Left renal pelvis (tissue), 4 donors: ENCODE results near the gene TENT4A. TPM values are rescaled to one million over a fixed set of nuclear protein-coding genes. Genes with fewer than 3 reads are reported as not detected.
"Not testable (repeated sequence)": the region's sequence is repeated elsewhere in the genome, so short reads cannot be mapped to it uniquely, and the experiment has no call there.

Experiments used
- DNase-seq, 4 donors: peaks; one replicate each; pipeline ENCODE4 v3.0.0-alpha.2; 2013; ENCODE audit warnings: low read depth in 4 of 4, low spot score in 3 of 4
- polyA plus RNA-seq, 4 donors: library from polyadenylated mRNA; unstranded; fragments of 120-200 nt; gene quantifications; one replicate each; pipeline ENCODE4 v1.2.1, GENCODE V29; 2013; ENCODE audit not compliant: insufficient read length in 4 of 4

Gene TENT4A
- polyA plus RNA-seq, 4 donors = 24.3 to 35.6 (median 25.8) TPM

- no peak for DNase-seq
Measured at GRCh38 chr5:6766604-6767093, 53.4 kb downstream of the TENT4A start.

DNA sequence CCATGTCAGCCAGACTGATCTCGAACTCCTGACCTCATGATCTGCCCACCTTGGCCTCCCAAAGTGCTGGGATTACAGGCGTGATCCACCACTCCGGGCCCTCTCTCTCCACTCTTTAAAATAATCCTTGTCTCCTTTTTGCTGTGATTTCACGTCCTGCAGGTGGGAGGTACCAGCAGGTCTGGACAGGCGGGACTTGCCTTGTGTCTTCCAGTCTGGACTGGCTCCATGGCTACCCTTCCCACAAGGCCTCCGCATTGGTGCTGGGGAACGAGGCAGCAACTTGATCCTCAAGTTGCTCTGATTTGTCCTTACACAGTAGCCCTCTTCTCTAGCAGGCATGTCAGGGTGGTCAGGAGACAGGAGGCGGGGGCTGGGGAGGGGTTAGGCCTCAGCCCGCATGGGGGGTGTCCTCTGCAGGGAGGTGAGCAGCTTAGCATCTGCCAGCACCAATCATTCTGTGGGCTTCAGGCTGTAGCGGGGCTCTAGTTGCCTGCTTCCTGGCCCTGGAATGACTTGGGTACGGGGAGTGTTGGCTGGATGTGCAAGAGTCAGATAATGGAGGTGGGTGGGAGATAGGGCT is 54.3 kb downstream of the TENT4A start:
- DNase-seq = no peak

DNA sequence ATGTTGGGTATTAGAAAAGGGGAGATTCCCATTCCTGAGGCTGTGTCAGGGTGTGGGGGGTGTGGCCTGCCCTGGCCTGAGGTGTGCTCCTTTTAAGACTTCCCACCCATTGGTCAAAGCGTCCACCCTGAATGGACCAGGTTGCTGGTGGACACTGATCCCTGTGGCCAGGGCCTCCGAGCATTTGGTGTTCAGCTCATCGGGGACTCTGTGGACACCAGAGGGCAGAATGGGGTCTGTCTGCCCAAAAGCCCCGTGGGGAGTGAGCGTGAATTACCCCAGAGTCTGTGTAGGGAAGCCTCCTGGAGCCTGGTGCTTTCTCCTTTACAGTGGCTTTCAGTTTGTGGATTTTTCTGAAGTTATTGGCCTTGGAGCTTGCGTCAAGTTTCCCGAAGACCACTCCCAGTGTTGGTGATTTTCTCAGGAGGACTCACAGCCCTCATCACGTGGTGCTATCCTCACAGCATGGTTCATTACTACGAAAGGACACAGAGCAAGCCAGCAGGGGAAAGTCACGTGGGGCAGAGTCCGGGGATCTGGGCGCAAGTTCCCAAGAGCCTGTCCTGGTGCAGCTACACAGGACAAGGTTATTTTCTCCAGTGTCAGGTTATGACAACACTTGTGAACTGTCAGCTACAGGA is 55.5 kb downstream of the TENT4A start:
- DNase-seq = no peak

GRCh38 chr5:6770826-6771607 is 57.8 kb downstream of the TENT4A start:
- DNase-seq = no peak

- no peak for DNase-seq
Measured at GRCh38 chr5:6772886-6773285, 59.7 kb downstream of the TENT4A start.

DNA sequence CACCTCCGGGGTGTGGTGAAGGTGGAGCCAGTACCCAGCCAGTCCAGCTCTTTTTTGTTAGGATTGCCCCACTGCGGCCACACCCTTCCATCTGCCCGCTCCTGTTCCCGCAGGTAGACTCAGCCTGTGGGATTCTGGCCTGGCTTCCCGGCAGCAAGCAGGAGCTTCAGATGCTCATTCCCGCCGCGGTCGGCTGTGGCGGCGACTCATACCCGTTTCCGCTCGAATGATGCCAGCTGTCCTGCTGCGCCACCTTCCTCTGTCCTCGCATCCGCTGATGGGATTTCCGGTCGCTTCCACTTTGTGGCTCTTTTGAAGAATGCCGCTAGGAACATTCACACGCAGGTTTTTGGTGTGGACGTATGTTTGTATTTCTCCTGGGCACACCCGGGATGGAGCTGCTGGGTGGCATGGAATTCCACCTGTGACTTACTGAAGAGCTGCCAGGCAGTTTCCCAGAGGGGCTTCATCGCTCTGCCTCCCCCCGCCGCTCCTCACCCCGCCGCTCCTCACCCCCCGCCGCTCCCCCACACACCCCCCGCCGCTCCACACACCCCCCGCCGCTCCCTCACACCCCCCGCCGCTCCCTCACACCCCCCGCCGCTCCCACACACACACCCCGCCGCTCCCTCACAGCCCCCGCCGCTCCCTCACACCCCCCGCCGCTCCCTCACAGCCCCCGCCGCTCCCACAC is 60.3 kb downstream of the TENT4A start:
- no peak for DNase-seq

- DNase-seq = not testable (repeated sequence)
Measured at GRCh38 chr5:6774207-6774606, 61.0 kb downstream of the TENT4A start.

DNA sequence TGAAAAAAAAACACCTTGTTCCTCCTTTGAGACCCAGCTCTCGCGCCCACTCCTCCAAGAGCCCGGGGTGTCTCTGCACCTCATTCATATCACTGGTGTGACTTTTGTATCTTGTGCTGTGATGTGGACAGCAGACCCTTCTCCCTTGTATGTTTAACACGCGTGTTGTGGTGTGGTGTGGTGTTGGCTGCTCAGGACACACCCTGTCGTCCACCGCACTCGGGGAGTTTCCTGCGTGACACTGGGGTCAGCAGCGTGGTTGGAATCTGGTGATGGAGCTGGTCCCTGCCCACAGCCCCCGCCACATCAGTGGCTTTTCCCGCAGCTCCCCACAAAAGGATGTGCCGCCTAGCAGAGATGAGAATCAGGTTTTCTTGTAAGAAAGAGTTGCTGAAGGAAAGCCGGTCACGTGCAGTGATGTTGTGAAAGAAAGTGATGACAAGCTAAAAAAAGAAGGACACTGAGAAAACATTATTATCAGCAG is 61.5 kb downstream of the TENT4A start:
- DNase-seq = no peak

DNA sequence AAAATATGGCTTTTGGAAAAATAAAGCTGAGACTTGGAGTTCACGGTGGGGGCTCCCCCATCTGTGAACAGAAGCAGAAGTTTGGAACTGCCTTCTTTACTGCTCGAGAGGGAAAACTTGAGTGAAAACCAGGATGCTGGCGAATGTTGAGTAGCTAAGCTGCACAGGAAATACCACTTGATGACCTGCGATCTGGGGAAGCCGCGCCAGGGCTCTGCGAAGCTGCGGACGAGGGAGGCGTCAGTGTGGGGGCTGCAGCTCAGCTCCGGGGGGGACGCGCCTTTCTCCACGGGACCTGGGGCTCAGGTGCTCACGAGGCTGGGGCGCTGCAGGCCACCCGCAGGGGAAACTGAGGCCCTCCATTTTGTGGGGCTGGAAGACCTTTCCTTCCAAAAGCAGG is 62.3 kb downstream of the TENT4A start:
- no peak for DNase-seq

- no peak for DNase-seq
Measured at GRCh38 chr5:6780802-6781391, 67.7 kb downstream of the TENT4A start.

GRCh38 chr5:6781716-6782115 is 68.5 kb downstream of the TENT4A start:
- DNase-seq = no peak

DNA sequence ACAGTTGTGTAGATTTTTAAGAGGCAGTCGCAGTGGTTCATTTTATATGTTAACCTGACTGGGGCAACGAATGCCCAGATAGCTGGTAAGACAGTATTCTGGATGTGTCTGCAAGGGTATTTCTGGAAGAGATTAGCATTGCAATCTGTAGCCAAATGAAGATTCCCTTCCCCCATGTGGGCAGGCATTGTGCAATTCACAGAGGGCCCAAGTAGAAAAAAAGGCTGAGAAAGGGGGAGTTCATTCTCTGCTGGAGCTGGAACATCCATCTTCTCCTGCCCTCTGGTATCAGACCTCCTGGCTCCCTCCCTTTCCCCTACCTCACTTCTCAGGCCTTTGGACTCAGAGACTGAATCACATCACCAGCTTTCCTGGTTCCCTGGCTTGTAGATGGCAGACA is 70.6 kb downstream of the TENT4A start:
- DNase-seq = no peak

DNA sequence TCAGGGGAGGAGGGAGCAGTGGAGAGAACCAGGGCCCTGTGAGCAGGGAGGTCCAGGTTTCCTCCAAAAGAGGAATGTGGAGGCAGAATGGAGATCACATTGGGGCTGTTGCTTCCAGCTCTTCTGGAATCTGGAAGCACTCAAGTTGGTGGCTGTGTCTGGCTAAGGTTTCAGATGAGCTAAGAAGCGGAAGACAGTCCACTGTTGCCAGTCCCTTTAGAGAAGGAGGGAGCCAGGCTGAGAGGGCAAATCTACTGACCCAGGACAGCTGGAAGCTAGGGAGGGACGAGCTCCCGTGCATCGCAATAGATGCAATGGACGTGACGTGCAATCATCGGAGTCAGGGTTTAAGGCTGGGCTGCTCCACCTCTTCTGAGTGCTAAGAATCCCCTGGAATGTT is 71.2 kb downstream of the TENT4A start:
- no peak for DNase-seq

- DNase-seq = no peak
Measured at GRCh38 chr5:6785161-6785860, 72.1 kb downstream of the TENT4A start.

- no peak for DNase-seq
Measured at GRCh38 chr5:6785861-6786180, 72.6 kb downstream of the TENT4A start.

DNA sequence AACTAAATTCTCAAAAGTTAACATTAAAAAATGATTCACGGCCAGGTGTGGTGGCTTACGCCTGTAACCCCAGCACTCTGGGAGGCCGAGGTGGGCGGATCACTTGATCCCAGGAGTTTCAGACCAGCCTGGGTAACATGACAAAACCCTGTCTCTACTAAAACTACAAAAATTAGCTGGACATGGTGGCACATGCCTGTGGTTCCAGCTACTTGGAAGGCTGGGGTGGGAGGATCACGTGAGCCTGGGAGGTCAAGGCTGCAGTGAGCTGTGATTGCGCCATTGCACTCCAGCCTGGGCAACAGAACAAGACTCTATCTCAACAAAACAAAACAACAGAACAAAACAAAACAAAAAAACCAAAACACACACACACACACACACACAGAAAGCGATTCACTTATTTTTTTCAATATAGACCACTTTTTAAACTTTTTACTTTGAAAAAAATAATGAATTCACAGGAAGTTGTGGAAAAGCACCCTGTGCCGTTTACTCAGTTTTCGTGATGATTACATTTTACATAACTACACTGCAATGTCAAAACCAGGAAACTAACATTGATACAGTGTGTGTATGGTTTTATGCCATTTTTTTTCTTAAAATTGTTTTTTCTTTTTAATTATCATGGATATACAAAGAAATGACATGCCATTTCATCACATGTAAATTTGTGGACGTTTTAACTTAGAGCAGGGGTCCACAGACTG is 73.7 kb downstream of the TENT4A start:
- no peak for DNase-seq

- no peak for DNase-seq
Measured at GRCh38 chr5:6787941-6788340, 74.7 kb downstream of the TENT4A start.

GRCh38 chr5:6788439-6788838 is 75.2 kb downstream of the TENT4A start:
- no peak for DNase-seq

DNA sequence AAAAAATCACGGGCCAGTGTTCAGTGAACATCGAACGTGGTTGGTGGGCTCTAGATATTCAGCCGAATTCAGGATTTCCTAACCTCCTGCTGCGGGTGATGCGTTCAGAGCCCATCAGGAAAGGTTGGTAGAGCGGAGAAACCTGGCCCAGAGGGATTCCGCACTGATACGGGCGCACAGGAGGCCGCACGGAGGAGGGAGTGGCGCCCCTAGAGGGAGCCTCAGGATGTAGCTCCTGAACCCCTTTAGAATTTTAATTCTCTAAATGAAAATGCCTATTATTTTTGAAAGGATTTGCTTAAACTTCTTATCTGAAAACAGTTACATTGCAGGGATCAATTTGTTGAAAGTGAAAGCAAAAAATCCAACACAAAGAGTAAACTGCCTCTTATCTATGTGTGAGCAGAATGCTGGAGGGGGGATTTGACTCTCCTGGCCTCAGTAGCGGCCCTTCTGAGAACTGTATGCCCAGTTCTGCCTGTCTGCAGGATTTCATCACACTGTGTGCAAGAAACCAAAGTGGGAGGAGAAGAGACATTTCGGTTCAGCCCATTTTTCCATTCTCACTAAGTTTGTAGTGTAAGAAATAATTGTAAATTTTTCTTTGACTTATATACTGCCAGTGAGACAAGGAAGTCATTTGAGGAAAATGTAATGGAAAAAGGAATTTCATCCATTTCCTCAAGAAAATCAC is 75.9 kb downstream of the TENT4A start:
- no peak for DNase-seq
